Stimulated activated naive CD8-positive, alpha-beta T cell treated with anti-CD3 and anti-CD28 coated beads, Interleukin-15, Interleukin-2, amounts not matched to agents 100 U/mL and 50 U/mL, for 24 hours (primary cell): ENCODE measurements around the gene RHEB.
A peak's percentile ranks its signal among the peaks of the same experiment; 100 is the strongest.

Experiments used
- ATAC-seq: fragments of 150-1000 bp; cut with Tn5 transposase; one replicate; pipeline ENCODE4 v1.10.0; 2021
- DNase-seq: peaks from one replicate; pipeline ENCODE4 v3.0.0; 2021

Gene RHEB

GRCh38 chr7:151431768-151432311, 87.9 kb downstream of the RHEB start:
- ATAC-seq (no peak), DNase-seq (no peak)

GRCh38 chr7:151431281-151431767, 88.4 kb downstream of the RHEB start:
- no peak for DNase-seq
- ATAC-seq: no peak

GRCh38 chr7:151430391-151431205, 89.1 kb downstream of the RHEB start:
- DNase-seq (no peak), ATAC-seq (no peak)

- DNase-seq: no peak
- peak; percentile 45 for ATAC-seq
Measured at GRCh38 chr7:151429560-151430331, 89.9 kb downstream of the RHEB start.

GRCh38 chr7:151429237-151429559, 90.5 kb downstream of the RHEB start:
- peak; percentile 8 for ATAC-seq
- DNase-seq: no peak

GRCh38 chr7:151428378-151429236, 91.1 kb downstream of the RHEB start:
- ATAC-seq: no peak
- DNase-seq: no peak

- DNase-seq (no peak), ATAC-seq (no peak)
Measured at GRCh38 chr7:151427705-151428377, 91.9 kb downstream of the RHEB start.

- no peak for DNase-seq
Measured at GRCh38 chr7:151426904-151427704, 92.6 kb downstream of the RHEB start.

GRCh38 chr7:151426441-151426903, 93.2 kb downstream of the RHEB start:
- ATAC-seq: no peak
- no peak for DNase-seq

More at GRCh38 chr7:151426904-151427704, 92.6 kb downstream of the RHEB start:
- no peak for ATAC-seq

- DNase-seq (no peak), ATAC-seq (no peak)
Measured at GRCh38 chr7:151425670-151426440, 93.8 kb downstream of the RHEB start.

- no peak for ATAC-seq
Measured at GRCh38 chr7:151424799-151425198, 94.9 kb downstream of the RHEB start.

GRCh38 chr7:151423936-151424335, 95.8 kb downstream of the RHEB start:
- no peak for DNase-seq
- ATAC-seq: no peak

More at GRCh38 chr7:151424799-151425198, 94.9 kb downstream of the RHEB start:
- no peak for DNase-seq

GRCh38 chr7:151423226-151423625, 96.5 kb downstream of the RHEB start:
- DNase-seq (no peak), ATAC-seq (no peak)

GRCh38 chr7:151422212-151422611, 97.5 kb downstream of the RHEB start:
- DNase-seq: no peak
- ATAC-seq: no peak

- DNase-seq (no peak), ATAC-seq (no peak)
Measured at GRCh38 chr7:151420144-151420543, 99.6 kb downstream of the RHEB start.

- DNase-seq (no peak), ATAC-seq (no peak)
Measured at GRCh38 chr7:151416941-151417315, 102.8 kb downstream of the RHEB start.

- ATAC-seq (no peak), DNase-seq (no peak)
Measured at GRCh38 chr7:151416112-151416940, 103.4 kb downstream of the RHEB start.
